Astrocyte of the cerebellum (primary cell): ENCODE measurements around the gene LRFN2.

ENCODE experiments used
- DNase-seq: peaks from one replicate; pipeline ENCODE4 v3.0.0-alpha.2; 2011; ENCODE audit warnings: low read depth
- H3K4me3 ChIP-seq: 2 replicates; pipeline ENCODE4 v1.5.1; 2011; ENCODE audit warnings: mild to moderate bottlenecking, low read depth, low read length, moderate library complexity
- in situ Hi-C: cut with HindIII; loops from 2 replicates; pipeline ENCODE4 v1.10.0; 2017; ENCODE audit warnings: low sequenced_read_pairs
- TF ChIP-seq, protein P1 (sequence below): IDR thresholded peaks from 2 replicates; pipeline ENCODE4 v1.5.1; 2012; ENCODE audit warnings: low read length, low read depth, moderate library complexity, mild to moderate bottlenecking; ENCODE audit errors: missing control alignments

The LRFN2 gene

DNA sequence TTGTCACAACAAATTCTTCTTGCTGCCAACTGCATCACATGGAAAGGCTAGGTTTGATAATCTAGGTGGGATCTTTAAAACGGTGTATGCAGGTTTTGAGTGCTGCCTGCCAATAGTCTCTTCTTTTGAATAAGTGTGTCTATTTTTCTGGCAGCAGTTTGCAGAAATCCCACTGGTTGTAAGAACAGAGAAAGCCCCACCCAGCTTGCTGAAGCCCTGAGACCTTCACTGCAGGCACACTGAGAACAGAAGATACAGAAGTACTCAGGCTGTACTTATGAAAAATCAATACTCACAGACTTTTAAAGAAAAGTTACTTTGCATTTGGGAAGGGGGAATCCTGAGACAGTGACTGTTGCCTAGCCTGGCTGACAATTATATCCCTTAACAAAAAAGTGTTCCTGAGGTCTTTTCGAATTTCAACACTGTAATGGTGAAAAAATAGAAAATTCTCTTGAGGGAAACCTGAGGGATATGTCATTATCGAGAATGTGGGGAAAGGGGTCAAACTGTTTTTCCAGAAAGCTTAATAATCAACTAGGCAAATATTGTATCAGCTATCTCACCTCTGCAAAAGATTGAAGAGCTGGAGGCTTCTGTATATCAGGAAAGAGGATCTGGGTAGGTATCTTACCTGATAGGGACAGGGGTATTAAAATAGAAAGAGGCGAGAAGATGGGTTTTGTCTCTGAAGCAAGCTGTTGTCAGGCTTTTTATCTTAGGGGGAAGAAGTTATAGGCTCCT is 199.9 kb downstream of the LRFN2 start:
- in situ Hi-C loops = loop anchor here (5.0 kb wide), 1 partner anchor 80 kb away; no protein-coding TSS in a partner anchor
- TF ChIP-seq, protein P1, sequence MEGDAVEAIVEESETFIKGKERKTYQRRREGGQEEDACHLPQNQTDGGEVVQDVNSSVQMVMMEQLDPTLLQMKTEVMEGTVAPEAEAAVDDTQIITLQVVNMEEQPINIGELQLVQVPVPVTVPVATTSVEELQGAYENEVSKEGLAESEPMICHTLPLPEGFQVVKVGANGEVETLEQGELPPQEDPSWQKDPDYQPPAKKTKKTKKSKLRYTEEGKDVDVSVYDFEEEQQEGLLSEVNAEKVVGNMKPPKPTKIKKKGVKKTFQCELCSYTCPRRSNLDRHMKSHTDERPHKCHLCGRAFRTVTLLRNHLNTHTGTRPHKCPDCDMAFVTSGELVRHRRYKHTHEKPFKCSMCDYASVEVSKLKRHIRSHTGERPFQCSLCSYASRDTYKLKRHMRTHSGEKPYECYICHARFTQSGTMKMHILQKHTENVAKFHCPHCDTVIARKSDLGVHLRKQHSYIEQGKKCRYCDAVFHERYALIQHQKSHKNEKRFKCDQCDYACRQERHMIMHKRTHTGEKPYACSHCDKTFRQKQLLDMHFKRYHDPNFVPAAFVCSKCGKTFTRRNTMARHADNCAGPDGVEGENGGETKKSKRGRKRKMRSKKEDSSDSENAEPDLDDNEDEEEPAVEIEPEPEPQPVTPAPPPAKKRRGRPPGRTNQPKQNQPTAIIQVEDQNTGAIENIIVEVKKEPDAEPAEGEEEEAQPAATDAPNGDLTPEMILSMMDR = no peak
- no peak overlapping the region for H3K4me3 ChIP-seq
- no peak for DNase-seq

DNA sequence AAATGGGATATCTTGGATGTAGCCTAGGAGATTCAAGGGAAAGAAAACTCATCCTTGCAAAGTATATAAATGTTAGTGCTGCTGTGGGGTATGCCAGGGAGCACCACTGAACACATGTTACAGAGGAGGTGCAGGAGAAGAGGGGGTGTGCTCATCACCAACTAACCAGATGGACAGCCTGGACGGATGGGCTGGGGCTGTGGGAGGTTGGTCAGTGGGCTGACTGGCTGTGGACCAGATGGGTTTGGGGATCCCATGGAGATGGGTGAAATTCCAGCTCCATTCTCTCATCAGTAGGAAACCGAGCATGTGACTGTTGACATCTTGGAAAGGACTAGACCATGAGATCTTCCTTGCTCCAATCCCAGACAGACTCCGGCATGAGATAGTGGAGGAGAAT is 201.0 kb downstream of the LRFN2 start:
- in situ Hi-C loops = loop anchor here (5.0 kb wide), 1 partner anchor 81 kb away; no protein-coding TSS in a partner anchor
- TF ChIP-seq, protein P1 = no peak
- no peak for DNase-seq
- no peak overlapping the region for H3K4me3 ChIP-seq

DNA sequence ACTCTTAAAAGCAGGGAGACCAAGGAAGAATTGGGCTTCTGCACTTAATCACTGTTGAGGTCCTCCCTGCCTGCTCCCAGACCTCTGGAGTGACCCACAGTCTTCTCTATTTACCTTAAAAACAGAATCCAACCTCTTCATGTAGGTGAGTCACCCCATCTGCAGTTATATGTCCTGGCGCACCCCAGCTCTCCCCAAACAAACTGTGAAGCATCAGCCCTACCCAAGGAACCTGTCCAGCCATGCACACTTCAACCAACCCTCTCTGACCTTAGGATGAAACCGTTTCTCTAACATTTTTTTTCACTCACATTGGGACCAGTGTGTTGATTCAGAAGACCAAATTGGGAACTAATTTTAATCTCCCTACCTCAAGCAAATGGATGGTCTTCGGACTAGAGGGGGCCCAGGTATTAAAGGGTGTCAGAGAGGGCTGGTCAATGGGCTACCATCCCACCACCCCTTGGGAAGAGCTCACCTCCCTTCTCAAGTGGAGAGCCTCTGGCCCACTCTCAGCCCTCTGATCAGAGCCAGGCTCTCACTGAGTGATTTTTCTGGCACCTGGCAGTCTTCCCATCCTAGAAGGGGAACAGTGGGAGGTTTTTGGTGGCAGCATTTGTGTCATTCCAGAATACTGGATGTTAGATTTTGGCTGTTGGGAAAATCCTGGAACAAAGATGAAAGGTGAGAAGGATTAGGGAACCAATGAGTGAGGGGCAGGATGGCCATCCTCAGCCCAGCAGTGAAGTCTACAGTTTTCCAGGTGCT is 203.6 kb downstream of the LRFN2 start:
- TF ChIP-seq, protein P1 = no peak
- in situ Hi-C loops = no loop called here
- no peak for DNase-seq
- no peak overlapping the region for H3K4me3 ChIP-seq

DNA sequence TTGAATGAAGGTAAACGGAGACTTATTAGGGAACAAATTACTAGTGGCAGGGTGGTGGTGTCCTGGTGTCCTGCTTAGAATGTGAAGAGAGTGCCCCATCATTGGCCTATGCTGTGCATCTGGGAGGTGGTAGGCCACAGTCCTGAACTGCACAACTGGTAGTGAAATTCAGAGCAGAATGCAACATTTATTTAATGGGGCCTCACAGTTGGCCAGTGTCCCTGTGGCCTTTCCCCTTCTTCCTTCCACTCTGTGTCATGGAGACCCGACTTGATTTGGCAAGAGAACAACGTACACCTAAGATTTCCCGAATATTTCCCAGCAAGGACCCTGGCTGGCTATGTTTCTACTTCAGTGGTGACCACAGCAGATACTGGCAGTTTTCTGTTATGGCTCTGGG is 206.9 kb downstream of the LRFN2 start:
- in situ Hi-C loops = no loop called here
- TF ChIP-seq, protein P1 = no peak
- H3K4me3 ChIP-seq = no peak overlapping the region
- DNase-seq = no peak

DNA sequence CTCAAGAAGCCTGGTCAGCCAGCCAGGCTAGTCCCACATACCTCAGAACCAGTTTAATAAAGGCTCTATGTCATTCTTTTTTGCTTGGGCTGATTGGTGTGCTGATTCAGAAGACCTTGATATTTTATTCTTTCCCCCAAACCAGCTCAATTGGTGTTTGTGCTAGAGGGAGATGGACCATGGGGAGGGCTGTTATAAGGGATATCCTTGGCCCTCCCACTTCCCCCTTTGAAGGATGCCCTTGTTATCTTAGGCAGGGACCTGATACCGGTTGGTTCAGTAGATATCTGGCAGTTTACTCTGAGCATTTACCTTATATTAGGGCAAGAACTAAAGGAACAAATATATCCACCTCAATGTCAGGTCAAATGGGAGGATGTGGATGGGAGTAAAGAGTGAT is 207.4 kb downstream of the LRFN2 start:
- no peak for DNase-seq
- TF ChIP-seq, protein P1 = no peak
- in situ Hi-C loops = no loop called here
- H3K4me3 ChIP-seq = no peak overlapping the region

DNA sequence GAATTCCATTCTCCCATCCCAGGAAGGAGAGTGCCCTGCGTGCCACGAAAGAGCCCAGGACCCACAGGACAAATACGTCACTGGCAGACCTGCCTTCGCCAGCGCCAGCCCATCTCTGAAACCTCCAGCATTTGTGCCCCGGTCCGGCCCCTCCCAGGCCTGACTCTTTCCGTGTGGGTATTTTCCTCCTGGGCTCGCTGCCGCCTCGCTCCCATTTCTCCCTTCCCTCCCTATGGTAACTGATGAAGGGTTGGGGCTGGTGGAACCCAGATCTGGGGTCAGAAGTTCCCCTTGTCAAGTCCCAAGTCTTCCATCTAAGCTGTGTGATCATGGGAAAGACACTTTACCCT is 208.5 kb downstream of the LRFN2 start:
- no peak overlapping the region for H3K4me3 ChIP-seq
- TF ChIP-seq, protein P1 = no peak
- no peak for DNase-seq
- in situ Hi-C loops = no loop called here
